Mesenchymal stem cell (in vitro differentiated cells and primary cell): ENCODE measurements around the gene MSI2.
A peak's percentile ranks its signal among the peaks of the same experiment; 100 is the strongest.

Experiments used
- DNase-seq: peaks from one replicate; pipeline ENCODE4 v3.0.0-alpha.2; 2013
- H2AFZ ChIP-seq: one replicate; pipeline ENCODE4 v1.6.1; 2013; ENCODE audit warnings: low read depth, mild to moderate bottlenecking, control low read depth, inconsistent platforms, low read length, moderate library complexity
- H2AK5ac ChIP-seq: 2 replicates; pipeline ENCODE4 v1.6.1; 2013; ENCODE audit warnings: low read length, moderate library complexity, mild to moderate bottlenecking, inconsistent platforms; ENCODE audit not compliant: severe bottlenecking
- H2BK120ac ChIP-seq: one replicate; pipeline ENCODE4 v1.6.1; 2013; ENCODE audit warnings: low read depth, mild to moderate bottlenecking, inconsistent platforms, low read length, moderate library complexity
- H2BK12ac ChIP-seq, 2 experiments: one replicate each; pipeline ENCODE4 v1.6.1; 2013; ENCODE audit warnings: inconsistent platforms in 2 of 2, low read length in 2 of 2, mild to moderate bottlenecking in 2 of 2, moderate library complexity in 2 of 2, control low read depth in 1 of 2
- H2BK15ac ChIP-seq: one replicate; pipeline ENCODE4 v1.6.1; 2013; ENCODE audit warnings: mild to moderate bottlenecking, low read depth, inconsistent platforms; ENCODE audit not compliant: poor library complexity, severe bottlenecking
- H2BK5ac ChIP-seq: 2 replicates; pipeline ENCODE4 v1.6.1; 2013; ENCODE audit warnings: low read depth, mild to moderate bottlenecking, low read length, control low read depth, inconsistent platforms; ENCODE audit not compliant: poor library complexity, severe bottlenecking
- H3K14ac ChIP-seq, 2 experiments: one replicate each; pipeline ENCODE4 v1.6.1; 2013; ENCODE audit warnings: inconsistent platforms in 2 of 2, low read length in 2 of 2, control low read depth in 1 of 2, mild to moderate bottlenecking in 1 of 2, moderate library complexity in 1 of 2
- H3K18ac ChIP-seq, 2 experiments: one replicate each; pipeline ENCODE4 v1.6.1; 2013; ENCODE audit warnings: inconsistent platforms in 2 of 2, low read length in 2 of 2, control low read depth in 1 of 2, low read depth in 1 of 2, mild to moderate bottlenecking in 1 of 2
- H3K23ac ChIP-seq, 2 experiments: one replicate each; pipeline ENCODE4 v1.6.1; 2013; ENCODE audit warnings: inconsistent platforms in 2 of 2, low read length in 2 of 2, mild to moderate bottlenecking in 2 of 2, moderate library complexity in 2 of 2, control low read depth in 1 of 2
- H3K27ac ChIP-seq: 2 replicates; pipeline ENCODE4 v1.5.1; 2013; ENCODE audit warnings: mild to moderate bottlenecking, moderate library complexity, low read length, control low read depth, inconsistent platforms; ENCODE audit not compliant: poor library complexity, severe bottlenecking
- H3K27me3 ChIP-seq, 2 experiments: 2 replicates each; pipeline versions ENCODE4 v1.6.1 to v1.7.0; 2013; ENCODE audit warnings: low read length in 2 of 2, mild to moderate bottlenecking in 2 of 2, moderate library complexity in 2 of 2, control low read depth in 1 of 2, inconsistent platforms in 1 of 2; ENCODE audit not compliant: control insufficient read depth in 1 of 2, insufficient read depth in 1 of 2
- H3K36me3 ChIP-seq, 2 experiments: 2 replicates each; pipeline versions ENCODE4 v1.6.1 to v1.7.0; 2013; ENCODE audit warnings: low read length in 2 of 2, control low read depth in 1 of 2, inconsistent platforms in 1 of 2, low read depth in 1 of 2, mild to moderate bottlenecking in 1 of 2; ENCODE audit not compliant: insufficient read depth in 2 of 2, control insufficient read depth in 1 of 2
- H3K4ac ChIP-seq, 2 experiments: one replicate each; pipeline ENCODE4 v1.6.1; 2013; ENCODE audit warnings: inconsistent platforms in 2 of 2, low read length in 2 of 2, mild to moderate bottlenecking in 2 of 2, moderate library complexity in 2 of 2, control low read depth in 1 of 2, low read depth in 1 of 2
- H3K4me1 ChIP-seq: 2 replicates; pipeline ENCODE4 v1.6.1; 2013; ENCODE audit warnings: low read depth, low read length, control low read depth; ENCODE audit not compliant: control insufficient read depth, insufficient read depth
- H3K4me2 ChIP-seq: 2 replicates; pipeline ENCODE4 v1.6.1; 2013; ENCODE audit warnings: low read length, mild to moderate bottlenecking, inconsistent platforms; ENCODE audit not compliant: poor library complexity, severe bottlenecking
- H3K4me3 ChIP-seq, 2 experiments: 2 replicates each; pipeline versions ENCODE4 v1.5.1 to v1.7.0; 2013; ENCODE audit warnings: low read length in 2 of 2, mild to moderate bottlenecking in 2 of 2, control low read depth in 1 of 2, low read depth in 1 of 2; ENCODE audit not compliant: insufficient read depth in 1 of 2
- H3K79me1 ChIP-seq: replicated peaks from 2 replicates; pipeline ENCODE4 v1.6.1; 2013; ENCODE audit warnings: mild to moderate bottlenecking, control low read depth, low read length, inconsistent platforms; ENCODE audit not compliant: poor library complexity, severe bottlenecking
- H3K9ac ChIP-seq: 2 replicates; pipeline ENCODE4 v1.7.0; 2013; ENCODE audit warnings: mild to moderate bottlenecking, low read length, moderate library complexity
- H3K9me3 ChIP-seq: 2 replicates; pipeline ENCODE4 v1.7.0; 2013; ENCODE audit warnings: mild to moderate bottlenecking, low read length; ENCODE audit not compliant: control insufficient read depth
- H4K8ac ChIP-seq: one replicate; pipeline ENCODE4 v1.6.1; 2013; ENCODE audit warnings: inconsistent platforms, mild to moderate bottlenecking, low read length, moderate library complexity
- H4K91ac ChIP-seq: one replicate; pipeline ENCODE4 v1.6.1; 2013; ENCODE audit warnings: mild to moderate bottlenecking, low read length, inconsistent platforms
- WGBS: methylation state at CpG from one replicate; pipeline ENCODE4 v1.1.7; 2013; ENCODE audit warnings: mixed read lengths; 5-methylcytosine and 5-hydroxymethylcytosine counted together

Gene MSI2

GRCh38 chr17:57402681-57403180 lies 146.4 kb downstream of the MSI2 start:
- Histone ChIP-seq H2AK5ac (no peak overlapping the region), H3K4me3 (no peak overlapping the region), H3K4ac (no peak overlapping the region), H3K27ac (no peak overlapping the region), H3K9me3 (no peaks in the 10 kb centered on the region), H4K8ac (no peak overlapping the region), H2BK5ac (no peak overlapping the region), H4K91ac (no peak overlapping the region), H3K4me1 (peaks cover 15% of the 10 kb centered on the region), H3K9ac (no peak overlapping the region), H3K79me1 (peaks cover 47% of the 10 kb centered on the region), H2BK12ac (no peak overlapping the region), H2AFZ (no peak overlapping the region), H3K4me2 (no peak overlapping the region), H3K36me3 (peaks cover 0 to 22% of the 10 kb centered on the region in 2 experiments), H3K27me3 (no peaks in the 10 kb centered on the region), H2BK120ac (no peak overlapping the region), H3K23ac (no peak overlapping the region), H3K14ac (no peak overlapping the region), H3K18ac (no peak overlapping the region), H2BK15ac (no peak overlapping the region)
- 94% methylated on average over 5 of the region's 5 CpGs for WGBS
- DNase-seq, result no peak

- H3K9ac ChIP-seq, result no peak overlapping the region
- no peak overlapping the region for H2BK5ac ChIP-seq
- no peak overlapping the region for H2BK120ac ChIP-seq
- H3K27ac ChIP-seq, result no peak overlapping the region
- peaks cover 0 to 22% of the 10 kb centered on the region in 2 experiments for H3K36me3 ChIP-seq
- no peak overlapping the region for H2BK12ac ChIP-seq
- no peak for DNase-seq
- no peak overlapping the region for H3K4me2 ChIP-seq
- H4K8ac ChIP-seq, result no peak overlapping the region
- H2AFZ ChIP-seq, result no peak overlapping the region
- WGBS, result 100% methylated on average over 2 of the region's 2 CpGs
- no peak overlapping the region for H3K23ac ChIP-seq
- H2AK5ac ChIP-seq, result no peak overlapping the region
- H3K79me1 ChIP-seq, result peaks cover 46% of the 10 kb centered on the region
- no peak overlapping the region for H3K14ac ChIP-seq
- H3K9me3 ChIP-seq, result no peaks in the 10 kb centered on the region
- H3K4ac ChIP-seq, result no peak overlapping the region
- H3K4me3 ChIP-seq, result no peak overlapping the region
- no peaks in the 10 kb centered on the region for H3K27me3 ChIP-seq
- no peak overlapping the region for H3K18ac ChIP-seq
- H3K4me1 ChIP-seq, result peaks cover 17% of the 10 kb centered on the region
- no peak overlapping the region for H4K91ac ChIP-seq
- no peak overlapping the region for H2BK15ac ChIP-seq
Observed at GRCh38 chr17:57403236-57403635, 146.9 kb downstream of the MSI2 start.

GRCh38 chr17:57404073-57404472 lies 147.8 kb downstream of the MSI2 start:
- Histone ChIP-seq H3K14ac (no peak overlapping the region), H2BK15ac (no peak overlapping the region), H3K4ac (no peak overlapping the region)

GRCh38 chr17:57404795-57405490 lies 148.6 kb downstream of the MSI2 start:
- Histone ChIP-seq H3K4me1 (peaks cover 17% of the 10 kb centered on the region), H3K14ac (no peak overlapping the region), H3K36me3 (peaks cover 0 to 22% of the 10 kb centered on the region in 2 experiments), H3K4me2 (no peak overlapping the region), H3K4ac (no peak overlapping the region), H2BK15ac (no peak overlapping the region), H3K18ac (no peak overlapping the region), H4K8ac (no peak overlapping the region), H2AK5ac (no peak overlapping the region), H3K27ac (no peak overlapping the region), H2AFZ (no peak overlapping the region), H3K9ac (no peak overlapping the region), H2BK12ac (no peak overlapping the region), H3K79me1 (peaks cover 42% of the 10 kb centered on the region), H3K27me3 (no peaks in the 10 kb centered on the region), H3K4me3 (no peak overlapping the region), H2BK120ac (no peak overlapping the region), H4K91ac (no peak overlapping the region), H2BK5ac (no peak overlapping the region), H3K9me3 (no peaks in the 10 kb centered on the region), H3K23ac (no peak overlapping the region)
- DNase-seq, result no peak
- 95% methylated on average over 5 of the region's 6 CpGs for WGBS

More at GRCh38 chr17:57404073-57404472, 147.8 kb downstream of the MSI2 start:
- H3K27me3 ChIP-seq, result no peaks in the 10 kb centered on the region
- DNase-seq, result no peak
- no peak overlapping the region for H2BK120ac ChIP-seq
- H3K4me3 ChIP-seq, result no peak overlapping the region
- peaks cover 0 to 22% of the 10 kb centered on the region in 2 experiments for H3K36me3 ChIP-seq
- 94% methylated on average over 3 of the region's 4 CpGs for WGBS
- no peak overlapping the region for H4K8ac ChIP-seq
- H3K18ac ChIP-seq, result no peak overlapping the region
- H4K91ac ChIP-seq, result no peak overlapping the region
- peak overlapping the region in 1 of 2 experiments; percentile 39 for H2BK12ac ChIP-seq
- H3K27ac ChIP-seq, result no peak overlapping the region
- no peak overlapping the region for H2AK5ac ChIP-seq
- no peak overlapping the region for H3K4me2 ChIP-seq
- peaks cover 46% of the 10 kb centered on the region for H3K79me1 ChIP-seq
- H3K4me1 ChIP-seq, result peaks cover 17% of the 10 kb centered on the region
- H3K9ac ChIP-seq, result no peak overlapping the region
- no peak overlapping the region for H2AFZ ChIP-seq
- no peaks in the 10 kb centered on the region for H3K9me3 ChIP-seq
- H3K23ac ChIP-seq, result no peak overlapping the region
- no peak overlapping the region for H2BK5ac ChIP-seq
